Breast epithelium (tissue), 4 donors: ENCODE data around the gene GLCE. TPM values are rescaled to one million over a fixed set of nuclear protein-coding genes. Genes with fewer than 3 reads are reported as not detected.

Source experiments
- DNase-seq, 2 donors: peaks; one replicate each; pipeline ENCODE4 v3.0.0-alpha.2; 2019; ENCODE audit warnings: low spot score in 2 of 2
- H3K27ac ChIP-seq, 2 donors: fragments of 200-600 bp; sonication (generic) in 1 of 2; one replicate each; pipeline ENCODE4 v1.5.1; 2016 to 2019; ENCODE audit warnings: mild to moderate bottlenecking in 1 of 2
- H3K27me3 ChIP-seq, 2 donors: fragments of 200-600 bp; sonication (generic) in 1 of 2; one replicate each; pipeline versions ENCODE4 v1.5.1 to v1.6.0; 2017 to 2019; ENCODE audit warnings: control low read depth in 1 of 2, mild to moderate bottlenecking in 1 of 2
- H3K36me3 ChIP-seq: fragments of 200-600 bp; one replicate; pipeline ENCODE4 v1.5.1; 2019
- H3K4me1 ChIP-seq, 2 donors: fragments of 200-600 bp; sonication (generic); one replicate each; pipeline ENCODE4 v1.5.1; 2016 to 2019; ENCODE audit warnings: control low read depth in 1 of 2
- H3K4me3 ChIP-seq, 3 donors: fragments of 200-600 bp; sonication (generic); 1 replicate in 2 of 3; 2 replicates in 1 of 3; pipeline ENCODE4 v1.5.1; 2016 to 2019; ENCODE audit warnings: mild to moderate bottlenecking in 3 of 3, moderate library complexity in 2 of 3
- H3K9me3 ChIP-seq, 2 donors: fragments of 200-600 bp; sonication (generic) in 1 of 2; one replicate each; pipeline ENCODE4 v1.5.1; 2016 to 2019; ENCODE audit warnings: control low read depth in 1 of 2
- POLR2A ChIP-seq: fragments of 450-650 bp; IDR thresholded peaks from one replicate; pipeline ENCODE4 v1.6.1; 2016; ENCODE audit warnings: antibody characterized with exemption, mild to moderate bottlenecking, moderate library complexity
- POLR2AphosphoS5 ChIP-seq, 3 donors: sonication (generic); formaldehyde crosslinking; IDR thresholded peaks; one replicate each; pipeline ENCODE4 v1.6.1; 2017; ENCODE audit warnings: antibody characterized with exemption in 3 of 3
- intact Hi-C: fragments of 100-400 bp; cut with DNase I; formaldehyde crosslinking; loops from one replicate; pipeline ENCODE4 v1.15.1; 2023; ENCODE audit warnings: low total_unique reads
- total RNA-seq, 3 donors: library from RNA; depleted of rRNA; stranded (reverse); fragments of >200 nt; gene quantifications; one replicate each; pipeline ENCODE4 v1.1.0, GENCODE V29; 2016
- TF ChIP-seq, protein P1 (sequence below), 3 donors: fragments of 450-650 bp; IDR thresholded peaks; one replicate each; pipeline ENCODE4 v1.5.1; 2016 to 2017; ENCODE audit warnings: antibody characterized with exemption in 3 of 3, mild to moderate bottlenecking in 3 of 3, moderate library complexity in 3 of 3

The GLCE gene
- total RNA-seq, 3 donors from 2014 or later, result 15.0 to 52.2 (median 28.8) TPM

DNA sequence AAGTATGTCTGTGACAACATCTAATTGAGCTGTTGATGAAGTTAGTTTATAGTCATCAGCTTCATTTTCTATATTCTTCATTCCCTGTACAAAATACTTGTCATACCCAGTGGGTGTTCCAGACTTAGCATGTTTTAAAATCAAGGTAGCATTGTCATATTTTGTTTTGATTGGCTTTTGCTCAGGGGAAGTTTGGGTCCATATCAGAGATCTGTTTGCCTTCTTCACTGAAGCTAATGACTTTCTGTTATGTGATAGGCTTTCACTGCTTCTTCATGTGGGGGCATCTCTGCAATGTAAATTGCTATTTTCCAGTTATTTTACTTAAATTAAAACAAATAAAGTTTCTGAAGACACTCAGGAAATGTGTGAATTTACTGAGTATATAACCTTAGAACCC is 15.1 kb downstream of the GLCE start:
- Histone ChIP-seq H3K4me3 (no peak overlapping the region), H3K4me1 (peaks cover 0 to 3% of the 10 kb centered on the region in 2 donors), H3K27me3 (no peaks in the 10 kb centered on the region), H3K9me3 (no peaks in the 10 kb centered on the region), H3K36me3 (no peaks in the 10 kb centered on the region), H3K27ac (no peak overlapping the region)
- TF ChIP-seq, protein P1, sequence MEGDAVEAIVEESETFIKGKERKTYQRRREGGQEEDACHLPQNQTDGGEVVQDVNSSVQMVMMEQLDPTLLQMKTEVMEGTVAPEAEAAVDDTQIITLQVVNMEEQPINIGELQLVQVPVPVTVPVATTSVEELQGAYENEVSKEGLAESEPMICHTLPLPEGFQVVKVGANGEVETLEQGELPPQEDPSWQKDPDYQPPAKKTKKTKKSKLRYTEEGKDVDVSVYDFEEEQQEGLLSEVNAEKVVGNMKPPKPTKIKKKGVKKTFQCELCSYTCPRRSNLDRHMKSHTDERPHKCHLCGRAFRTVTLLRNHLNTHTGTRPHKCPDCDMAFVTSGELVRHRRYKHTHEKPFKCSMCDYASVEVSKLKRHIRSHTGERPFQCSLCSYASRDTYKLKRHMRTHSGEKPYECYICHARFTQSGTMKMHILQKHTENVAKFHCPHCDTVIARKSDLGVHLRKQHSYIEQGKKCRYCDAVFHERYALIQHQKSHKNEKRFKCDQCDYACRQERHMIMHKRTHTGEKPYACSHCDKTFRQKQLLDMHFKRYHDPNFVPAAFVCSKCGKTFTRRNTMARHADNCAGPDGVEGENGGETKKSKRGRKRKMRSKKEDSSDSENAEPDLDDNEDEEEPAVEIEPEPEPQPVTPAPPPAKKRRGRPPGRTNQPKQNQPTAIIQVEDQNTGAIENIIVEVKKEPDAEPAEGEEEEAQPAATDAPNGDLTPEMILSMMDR (IDR thresholded peaks at IDR 0.05), result no peak
- no peak for TF ChIP-seq POLR2A
- TF ChIP-seq POLR2AphosphoS5 (IDR thresholded peaks at IDR 0.05), result no peak
- intact Hi-C loops, result no loop called here
- DNase-seq, result no peak

DNA sequence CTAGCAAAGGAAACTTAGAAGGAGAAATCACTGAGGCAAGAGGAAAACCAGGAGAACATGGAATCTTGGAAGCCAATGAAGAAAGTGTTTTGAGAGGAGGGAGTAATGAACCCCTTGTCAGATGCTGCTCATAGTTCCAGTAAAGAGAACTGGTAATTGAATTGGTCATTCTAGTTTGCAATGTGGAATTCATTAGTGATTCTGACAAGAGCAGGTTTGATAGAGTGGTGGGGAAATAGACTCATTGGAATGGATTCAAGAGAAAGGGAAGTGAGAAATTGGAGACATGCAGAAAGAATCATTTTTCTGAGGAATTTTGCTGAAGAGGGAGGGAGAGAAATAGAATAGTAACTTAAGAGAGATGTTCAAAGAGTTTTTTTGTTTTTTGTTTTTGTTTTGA is 21.0 kb downstream of the GLCE start:
- H3K36me3 ChIP-seq, result no peaks in the 10 kb centered on the region
- H3K27me3 ChIP-seq, result no peaks in the 10 kb centered on the region
- no peak for DNase-seq
- no peak overlapping the region for H3K27ac ChIP-seq
- H3K4me3 ChIP-seq, result no peak overlapping the region
- no peaks in the 10 kb centered on the region for H3K4me1 ChIP-seq
- H3K9me3 ChIP-seq, result no peaks in the 10 kb centered on the region
- intact Hi-C loops, result no loop called here
- TF ChIP-seq, protein P1 (IDR thresholded peaks at IDR 0.05), result no peak
- TF ChIP-seq POLR2A, result no peak
- TF ChIP-seq POLR2AphosphoS5 (IDR thresholded peaks at IDR 0.05), result no peak

DNA sequence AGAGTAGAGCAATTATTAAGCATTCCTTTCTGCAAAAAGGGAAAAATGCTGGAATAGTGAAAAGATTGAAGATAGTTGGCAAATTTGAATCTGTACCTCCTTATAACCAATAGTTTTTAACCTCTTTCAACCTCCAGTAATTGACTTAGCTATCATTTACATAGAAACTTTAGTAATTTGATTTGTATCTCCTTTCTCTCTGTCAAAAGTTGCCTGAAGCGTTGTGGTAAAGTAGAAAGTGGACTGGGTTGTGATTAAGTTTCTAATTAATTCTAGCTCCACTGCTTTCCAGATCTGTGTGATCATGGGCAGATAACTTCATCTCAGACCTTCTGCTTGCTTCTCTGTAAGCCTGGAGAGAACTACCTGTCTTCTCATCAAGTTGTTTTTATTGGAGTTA is 24.8 kb downstream of the GLCE start:
- no peaks in the 10 kb centered on the region for H3K9me3 ChIP-seq
- intact Hi-C loops, result no loop called here
- H3K36me3 ChIP-seq, result no peaks in the 10 kb centered on the region
- no peak for DNase-seq
- TF ChIP-seq, protein P1 (IDR thresholded peaks at IDR 0.05), result no peak
- TF ChIP-seq POLR2AphosphoS5 (IDR thresholded peaks at IDR 0.05) (no peak), POLR2A (no peak)
- no peak overlapping the region for H3K4me3 ChIP-seq
- no peaks in the 10 kb centered on the region for H3K27me3 ChIP-seq
- H3K27ac ChIP-seq, result no peak overlapping the region
- H3K4me1 ChIP-seq, result no peaks in the 10 kb centered on the region

DNA sequence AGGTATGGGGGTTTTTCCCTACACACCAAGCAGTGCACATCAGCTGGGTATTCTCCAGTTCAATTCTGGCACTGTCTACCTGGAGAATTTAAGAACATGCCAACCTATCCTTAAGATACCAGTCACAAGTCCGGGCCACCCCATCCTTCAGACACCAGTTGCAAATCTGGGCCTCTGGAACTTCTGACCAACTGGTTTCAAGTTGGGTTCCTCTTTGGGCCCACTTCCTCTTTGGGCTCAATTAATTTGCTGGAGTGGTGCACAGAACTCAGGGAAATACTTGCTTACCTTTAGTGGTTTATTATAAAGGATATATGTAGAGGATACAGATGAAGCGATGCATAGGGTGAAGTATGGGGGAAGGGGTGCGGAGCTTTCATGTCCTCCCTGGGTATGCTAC is 25.3 kb downstream of the GLCE start:
- H3K36me3 ChIP-seq, result no peaks in the 10 kb centered on the region
- no peak overlapping the region for H3K27ac ChIP-seq
- intact Hi-C loops, result no loop called here
- H3K27me3 ChIP-seq, result no peaks in the 10 kb centered on the region
- no peak for DNase-seq
- H3K9me3 ChIP-seq, result peaks cover 0 to 5% of the 10 kb centered on the region in 2 donors
- no peak overlapping the region for H3K4me3 ChIP-seq
- no peak for TF ChIP-seq POLR2A
- TF ChIP-seq, protein P1 (IDR thresholded peaks at IDR 0.05), result no peak
- TF ChIP-seq POLR2AphosphoS5 (IDR thresholded peaks at IDR 0.05), result no peak
- H3K4me1 ChIP-seq, result no peaks in the 10 kb centered on the region

DNA sequence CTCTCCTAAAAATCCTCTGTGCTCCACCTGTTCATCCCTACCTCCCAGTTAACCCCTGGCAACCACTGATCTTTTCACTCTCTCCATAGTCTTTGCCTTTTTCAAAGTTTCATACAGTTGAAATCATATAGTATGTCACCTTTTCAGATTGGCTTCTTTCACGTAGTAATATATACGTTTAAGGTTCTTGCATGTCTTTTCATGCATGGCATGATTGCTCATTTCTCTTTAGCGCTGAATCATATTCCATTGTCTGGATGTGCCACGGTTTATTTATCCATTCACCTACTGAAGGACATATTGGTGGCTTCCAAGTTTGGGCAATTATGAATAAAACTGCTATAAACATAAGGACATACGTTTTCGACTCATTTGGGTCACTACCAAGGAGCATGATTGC is 28.7 kb downstream of the GLCE start:
- intact Hi-C loops, result no loop called here
- TF ChIP-seq POLR2AphosphoS5 (IDR thresholded peaks at IDR 0.05), result no peak
- TF ChIP-seq, protein P1 (IDR thresholded peaks at IDR 0.05), result no peak
- no peak for TF ChIP-seq POLR2A

More for the DNA sequence above, 28.7 kb downstream of the GLCE start:
- Histone ChIP-seq H3K4me3 (no peak overlapping the region), H3K4me1 (no peaks in the 10 kb centered on the region), H3K9me3 (peaks cover 0 to 6% of the 10 kb centered on the region in 2 donors), H3K27me3 (no peaks in the 10 kb centered on the region), H3K27ac (no peak overlapping the region), H3K36me3 (no peaks in the 10 kb centered on the region)
- no peak for DNase-seq
